ENCODE data around the gene PLCH2.

The PLCH2 gene

GRCh38 chr1:2459757-2460156 is 16.3 kb upstream of the PLCH2 start:
- H3K9me3 Mint-ChIP-seq = no peaks in the 10 kb centered on the region
- no peak for TF ChIP-seq CTCF (IDR thresholded peaks at IDR 0.05; ENCODE audit: unreplicated experiment in 3 of 3)
- no peak overlapping the region for H3K27ac Mint-ChIP-seq
- H3K27me3 Mint-ChIP-seq (ENCODE audit: low read depth) = peaks cover 29% of the 10 kb centered on the region
- H3K4me1 Mint-ChIP-seq = peaks cover 10% of the 10 kb centered on the region
- no peak overlapping the region for H3K4me3 Mint-ChIP-seq
- H3K36me3 Mint-ChIP-seq (ENCODE audit: low read depth) = no peaks in the 10 kb centered on the region

- Mint-ChIP-seq H3K9me3 (no peaks in the 10 kb centered on the region), H3K27ac (no peak overlapping the region), H3K36me3 (ENCODE audit: low read depth) (no peaks in the 10 kb centered on the region), H3K27me3 (ENCODE audit: low read depth) (peaks cover 32% of the 10 kb centered on the region), H3K4me1 (peaks cover 10% of the 10 kb centered on the region), H3K4me3 (no peak overlapping the region)
- no peak for TF ChIP-seq CTCF (IDR thresholded peaks at IDR 0.05; ENCODE audit: unreplicated experiment in 3 of 3)
Measured at GRCh38 chr1:2460203-2460602, 15.9 kb upstream of the PLCH2 start.

GRCh38 chr1:2460996-2461751 is 14.9 kb upstream of the PLCH2 start:
- TF ChIP-seq CTCF (IDR thresholded peaks at IDR 0.05; ENCODE audit: unreplicated experiment in 3 of 3) = no peak
- peaks cover 32% of the 10 kb centered on the region for H3K27me3 Mint-ChIP-seq (ENCODE audit: low read depth)
- H3K9me3 Mint-ChIP-seq = no peaks in the 10 kb centered on the region
- H3K27ac Mint-ChIP-seq = no peak overlapping the region
- peaks cover 10% of the 10 kb centered on the region for H3K4me1 Mint-ChIP-seq
- H3K36me3 Mint-ChIP-seq (ENCODE audit: low read depth) = no peaks in the 10 kb centered on the region
- H3K4me3 Mint-ChIP-seq = no peak overlapping the region

GRCh38 chr1:2462819-2463218 is 13.3 kb upstream of the PLCH2 start:
- Mint-ChIP-seq H3K4me1 (peaks cover 10% of the 10 kb centered on the region), H3K4me3 (no peak overlapping the region), H3K27me3 (ENCODE audit: low read depth) (peaks cover 32% of the 10 kb centered on the region), H3K9me3 (no peaks in the 10 kb centered on the region), H3K27ac (no peak overlapping the region), H3K36me3 (ENCODE audit: low read depth) (no peaks in the 10 kb centered on the region)
- TF ChIP-seq CTCF (IDR thresholded peaks at IDR 0.05; ENCODE audit: unreplicated experiment in 3 of 3) = no peak

GRCh38 chr1:2463396-2463795 is 12.7 kb upstream of the PLCH2 start:
- Mint-ChIP-seq H3K27ac (no peak overlapping the region), H3K9me3 (no peaks in the 10 kb centered on the region), H3K27me3 (ENCODE audit: low read depth) (peaks cover 37% of the 10 kb centered on the region), H3K4me3 (no peak overlapping the region), H3K36me3 (ENCODE audit: low read depth) (no peaks in the 10 kb centered on the region), H3K4me1 (peaks cover 10% of the 10 kb centered on the region)
- TF ChIP-seq CTCF (IDR thresholded peaks at IDR 0.05; ENCODE audit: unreplicated experiment in 3 of 3) = no peak

Data from nephron (organoid).